SK-MEL-5 (cell line): ENCODE measurements around the gene WIZ. TPM values are rescaled to one million over a fixed set of nuclear protein-coding genes. Genes with fewer than 3 reads are reported as not detected.

ENCODE experiments used
- DNase-seq: peaks from one replicate; pipeline ENCODE4 v3.0.0-alpha.2; 2016; ENCODE audit warnings: low read depth, low spot score
- in situ Hi-C: cut with HindIII; loops from 2 replicates; pipeline ENCODE4 v1.10.0; 2016; ENCODE audit warnings: low sequenced_read_pairs, high pct_unique_total_duplicates, low pct_unique_long_range_greater_than_20kb
- small RNA-seq, 2 experiments: library from RNA; depleted of rRNA; stranded (forward); fragments of <200 nt; gene quantifications; one replicate each; pipeline ENCODE3, GENCODE V24; 2014
- total RNA-seq: library from RNA; depleted of rRNA; stranded (reverse); fragments of >200 nt; shearing (Covaris generic); gene quantifications from 2 replicates; pipeline ENCODE4 v1.2.3, GENCODE V29; 2014; rRNA removed

WIZ gene
- total RNA-seq, 1 experiment from 2014 or later: 3.6 TPM

DNA sequence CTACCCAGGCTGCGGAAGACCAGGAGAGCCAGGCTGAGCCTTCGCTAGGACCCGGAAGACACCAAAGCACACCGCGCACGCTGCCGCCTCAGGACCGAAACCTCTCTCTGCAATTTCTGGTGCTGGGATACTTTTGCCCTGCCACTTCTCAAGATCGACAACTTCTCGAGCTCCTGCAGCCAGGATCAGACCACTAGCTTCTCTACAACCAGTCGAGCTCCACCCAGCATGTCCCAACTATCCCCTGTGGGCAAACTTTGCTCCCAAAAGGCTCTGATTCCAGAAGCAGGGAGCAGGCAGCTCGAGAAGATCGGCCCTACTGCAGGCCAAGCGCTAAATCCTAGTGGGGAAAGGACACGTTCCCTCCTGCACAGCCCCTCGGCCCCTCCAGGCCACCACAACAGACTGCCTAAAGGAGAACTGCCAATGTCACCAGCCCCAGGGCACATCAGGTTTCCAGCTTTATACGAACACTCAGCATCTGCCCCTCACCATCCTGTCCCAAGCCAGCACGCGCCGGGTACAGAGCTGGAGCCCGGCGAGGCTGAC is 71.1 kb downstream of the WIZ start:
- DNase-seq: peak; percentile 37
- in situ Hi-C loops: no loop called here

DNA sequence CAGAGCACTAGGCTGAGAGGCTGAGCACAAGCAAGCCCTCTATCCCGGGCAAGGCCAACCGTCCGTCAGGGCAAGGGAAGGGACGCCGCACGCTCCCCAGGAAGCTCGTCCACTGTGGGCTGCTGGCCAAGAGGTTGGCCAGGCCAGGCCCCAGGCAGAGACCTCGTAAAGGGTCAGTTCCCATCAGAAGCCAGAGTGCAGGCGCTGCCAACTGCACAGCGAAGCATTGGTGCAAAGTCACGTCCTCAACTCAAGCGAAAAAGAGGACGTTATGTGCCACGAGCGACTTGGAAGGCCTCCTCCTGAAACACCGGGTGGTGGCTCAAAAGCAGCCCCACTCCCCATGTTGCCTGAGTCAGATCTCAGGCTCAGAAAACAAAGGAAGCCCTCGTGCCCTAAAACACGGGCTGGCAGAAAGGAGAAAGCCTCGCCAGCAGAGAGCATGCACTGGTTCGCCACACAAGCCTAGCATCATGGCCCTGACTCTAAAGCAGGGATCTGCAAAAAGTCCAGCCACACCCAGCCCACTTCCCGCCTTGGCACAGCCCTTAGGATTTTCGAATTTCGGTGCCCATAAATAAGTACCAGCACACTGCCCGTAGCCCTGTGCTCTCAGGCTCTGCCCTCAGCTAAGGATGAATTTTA is 74.8 kb downstream of the WIZ start:
- in situ Hi-C loops: no loop called here
- no peak for DNase-seq

DNA sequence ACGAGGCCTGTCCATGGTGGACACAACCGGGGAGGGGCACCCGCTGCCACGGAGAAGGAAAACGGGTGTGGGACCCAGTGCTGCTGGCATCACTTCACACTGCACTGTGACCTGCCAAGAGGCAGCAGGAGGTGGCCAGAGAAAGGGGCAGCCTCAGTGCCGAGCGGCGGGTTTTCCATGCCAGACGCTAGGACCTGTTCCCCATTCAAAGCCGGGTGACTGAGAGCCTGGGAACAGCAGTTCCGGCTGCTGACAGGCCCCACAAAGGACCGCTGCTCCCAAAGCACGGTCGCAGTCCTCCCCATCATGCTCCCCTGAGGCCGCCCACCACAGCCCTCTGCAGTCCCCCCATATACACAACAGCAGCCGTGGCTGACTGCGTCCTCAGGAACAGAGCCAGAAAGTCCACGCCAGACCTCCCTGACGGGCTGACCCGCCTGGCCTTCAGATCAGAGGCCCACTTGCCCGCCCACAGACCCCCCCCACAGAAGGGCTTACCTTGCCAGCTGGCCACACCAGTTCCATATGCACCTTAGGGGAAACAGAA is 75.6 kb downstream of the WIZ start:
- in situ Hi-C loops: no loop called here

DNA sequence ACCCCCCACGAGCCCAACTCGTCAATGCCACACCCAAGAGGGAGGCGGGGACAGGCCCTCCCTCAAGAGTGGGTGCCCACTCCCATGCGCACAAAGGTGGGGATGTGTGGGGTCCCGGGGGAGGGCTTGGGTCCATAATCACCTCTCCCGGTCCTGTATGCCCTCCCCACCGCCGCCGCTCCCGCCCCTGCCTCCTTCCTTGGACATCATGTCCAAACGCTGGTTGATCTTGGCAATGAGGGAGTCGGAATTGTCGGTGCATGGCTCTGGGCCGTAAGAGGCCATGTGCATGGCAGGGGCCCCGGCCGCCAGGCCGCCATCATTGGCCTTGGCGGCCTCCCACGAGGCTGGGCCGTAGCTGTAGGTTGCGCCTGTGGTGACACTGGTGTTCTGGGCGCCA is 76.1 kb downstream of the WIZ start:
- no peak for DNase-seq
- in situ Hi-C loops: no loop called here

More for the DNA sequence above, 75.6 kb downstream of the WIZ start:
- no peak for DNase-seq

DNA sequence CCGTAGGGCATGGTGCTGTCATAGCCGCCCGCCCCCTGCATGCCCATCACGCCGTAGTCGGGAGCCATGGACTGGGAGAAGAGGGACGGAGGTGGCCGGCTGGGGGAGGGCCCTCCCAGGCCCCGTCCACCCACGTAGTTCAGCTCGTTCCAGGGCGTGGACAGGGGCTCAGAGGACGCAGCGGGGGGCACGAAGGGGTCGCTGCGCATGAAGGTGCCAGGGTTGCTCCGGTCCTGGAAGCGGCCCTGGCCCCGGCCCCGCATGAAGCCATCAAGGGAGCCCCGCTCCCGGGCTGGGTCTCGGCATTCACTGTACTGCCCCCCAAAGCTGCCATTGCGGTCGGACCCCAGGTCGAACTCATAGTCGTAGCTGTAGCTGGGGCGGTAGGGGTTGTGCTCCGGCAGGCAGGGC is 76.9 kb downstream of the WIZ start:
- DNase-seq: no peak
- in situ Hi-C loops: no loop called here

DNA sequence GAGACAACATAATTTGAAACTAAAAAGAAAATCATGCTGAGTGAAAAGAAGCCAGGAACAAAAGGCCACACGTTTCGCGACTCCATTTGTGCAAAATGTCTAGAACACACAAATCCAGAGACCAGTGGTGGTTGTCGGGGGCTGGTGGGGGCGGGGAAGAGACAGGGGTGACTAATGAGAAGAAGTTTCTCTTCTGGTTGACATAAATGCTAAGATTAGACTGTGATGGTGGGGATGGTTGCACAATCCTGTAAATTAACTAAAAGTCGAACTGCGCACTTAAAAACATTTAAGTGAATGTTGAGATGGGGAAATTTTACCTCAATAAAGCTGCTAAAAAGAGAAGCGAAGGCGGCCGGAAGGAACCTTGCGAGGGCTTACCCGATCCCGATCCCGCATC is 77.3 kb downstream of the WIZ start:
- in situ Hi-C loops: no loop called here
- DNase-seq: no peak

DNA sequence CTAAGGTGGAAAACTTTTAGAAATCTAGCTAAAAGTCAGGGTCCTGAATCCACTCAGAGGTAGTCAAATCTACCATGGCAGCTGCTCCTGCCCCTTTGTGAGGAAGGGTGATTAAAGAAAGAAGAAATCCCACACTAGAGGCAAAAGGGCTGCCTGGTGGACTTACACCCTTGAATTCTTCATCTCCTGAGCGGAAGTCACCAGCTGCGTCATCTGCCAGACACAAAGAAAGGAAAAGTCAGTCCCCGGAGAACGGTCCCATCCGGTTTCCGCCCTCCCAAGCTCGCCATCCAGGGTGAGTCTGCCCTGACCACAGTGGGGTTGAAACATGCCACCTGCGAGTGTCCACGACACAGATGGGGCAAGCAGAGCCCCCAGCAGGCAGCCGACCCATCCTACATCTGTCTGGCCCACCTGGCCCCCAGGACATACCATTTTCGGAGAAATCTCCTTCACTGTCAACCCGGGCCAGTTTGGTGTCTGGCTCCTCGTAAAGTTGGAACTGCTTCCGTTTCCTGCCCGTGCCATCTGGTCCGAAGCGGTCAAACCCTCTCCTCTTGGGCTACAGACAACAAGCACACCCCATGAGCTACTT is 77.9 kb downstream of the WIZ start:
- in situ Hi-C loops: no loop called here
- DNase-seq: no peak

DNA sequence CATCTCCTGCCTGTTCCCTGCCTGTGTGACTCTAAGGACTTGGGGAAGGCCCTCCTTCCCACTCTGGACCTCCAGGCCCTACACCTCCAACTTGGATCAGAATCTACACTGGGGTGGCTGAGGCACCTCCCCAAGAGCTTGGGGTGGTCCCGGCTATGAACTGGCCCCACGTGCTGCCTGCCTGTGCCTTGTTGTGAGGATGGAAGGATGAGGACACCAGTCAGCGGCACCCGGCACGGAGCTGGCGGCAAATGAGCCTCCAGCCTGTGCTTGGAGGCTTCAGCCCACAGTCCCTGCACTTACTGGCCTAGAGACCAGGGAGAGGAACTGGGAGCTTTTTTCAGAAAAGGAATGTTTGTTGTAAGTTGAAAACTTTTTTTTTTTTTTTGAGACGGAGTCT is 78.6 kb downstream of the WIZ start:
- DNase-seq: no peak
- in situ Hi-C loops: no loop called here

Small RNA genes lying within 50 kb of the gene (small RNA-seq; reads per million reads assigned to genes)
- 0 reads per million in 2 experiments for gene MIR1470

Other genes starting within 250 kb of the WIZ start
- gene NOTCH3, start 249.0 kb downstream of the WIZ start, total RNA-seq: 1.4 and 1.9 TPM in 2 replicates
- not detected in 2 replicates for gene EPHX3, start 217.5 kb downstream of the WIZ start, total RNA-seq
- 16.2 and 22.6 TPM in 2 replicates for gene BRD4, start 117.4 kb downstream of the WIZ start, total RNA-seq
- gene AKAP8, start 70.2 kb downstream of the WIZ start, total RNA-seq: 11.5 and 11.9 TPM in 2 replicates
- gene AKAP8L, start 31.0 kb downstream of the WIZ start, total RNA-seq: 41.1 and 41.9 TPM in 2 replicates
- gene RASAL3, start 14.6 kb upstream of the WIZ start, total RNA-seq: not detected in 2 replicates
- gene PGLYRP2, start 29.5 kb upstream of the WIZ start, total RNA-seq: not detected in 2 replicates
- gene CYP4F22, start 58.6 kb upstream of the WIZ start, total RNA-seq: not detected in 2 replicates
- gene CYP4F8, start 165.3 kb upstream of the WIZ start, total RNA-seq: not detected in 2 replicates
- not detected in 2 replicates for gene CYP4F3, start 190.9 kb upstream of the WIZ start, total RNA-seq
- not detected in 2 replicates for gene CYP4F12, start 223.1 kb upstream of the WIZ start, total RNA-seq